Measurements from ENCODE around the gene STOX1.
"Not testable (repeated sequence)": the region's sequence is repeated elsewhere in the genome, so short reads cannot be mapped to it uniquely, and the experiment has no call there.

STOX1 gene

DNA sequence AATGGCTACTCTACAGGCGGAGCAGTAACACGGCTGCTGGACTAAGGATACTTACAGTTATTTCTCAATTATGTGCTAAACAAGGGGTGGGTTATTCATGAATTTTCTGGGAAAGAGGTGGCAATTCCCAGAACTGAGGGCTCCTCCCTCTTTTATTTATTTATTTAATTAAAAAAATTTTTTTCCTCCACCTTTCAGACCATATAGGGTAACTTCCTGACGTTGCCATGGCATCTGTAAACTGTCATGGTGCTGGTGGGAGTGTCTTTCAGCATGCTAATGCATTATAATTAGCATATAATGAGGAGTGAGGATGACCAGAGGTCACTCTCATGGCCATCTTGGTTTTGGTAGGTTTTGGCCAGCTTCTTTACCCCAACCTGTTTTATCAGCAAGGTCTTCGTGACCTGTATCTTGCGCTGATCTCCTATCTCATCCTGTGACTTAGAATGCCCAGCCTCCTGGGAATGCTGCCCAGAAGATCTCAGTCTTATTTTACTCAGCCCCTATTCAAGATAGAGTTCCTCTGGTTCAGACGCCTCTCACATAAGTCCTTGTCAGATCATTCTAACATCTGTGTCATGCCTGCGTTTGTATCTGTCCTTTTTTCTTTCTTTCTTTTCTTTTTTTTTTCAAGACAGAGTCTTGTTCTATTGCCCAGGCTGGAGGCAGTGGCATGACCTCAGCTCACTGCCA is 15.9 kb upstream of the STOX1 start:
- Histone ChIP-seq H3K27me3 (ENCODE audit: control insufficient read depth, insufficient read depth, low read length) (no peaks in the 10 kb centered on the region), H3K27ac (ENCODE audit: low read depth, low read length) (no peak overlapping the region), H3K4me3 (ENCODE audit: low read length) (no peak overlapping the region), H3K36me3 (ENCODE audit: control insufficient read depth, insufficient read depth, low read length) (no peaks in the 10 kb centered on the region), H3K4me1 (ENCODE audit: control insufficient read depth, insufficient read depth, low read length) (no peaks in the 10 kb centered on the region), H3K9ac (ENCODE audit: low read length) (no peak overlapping the region)

DNA sequence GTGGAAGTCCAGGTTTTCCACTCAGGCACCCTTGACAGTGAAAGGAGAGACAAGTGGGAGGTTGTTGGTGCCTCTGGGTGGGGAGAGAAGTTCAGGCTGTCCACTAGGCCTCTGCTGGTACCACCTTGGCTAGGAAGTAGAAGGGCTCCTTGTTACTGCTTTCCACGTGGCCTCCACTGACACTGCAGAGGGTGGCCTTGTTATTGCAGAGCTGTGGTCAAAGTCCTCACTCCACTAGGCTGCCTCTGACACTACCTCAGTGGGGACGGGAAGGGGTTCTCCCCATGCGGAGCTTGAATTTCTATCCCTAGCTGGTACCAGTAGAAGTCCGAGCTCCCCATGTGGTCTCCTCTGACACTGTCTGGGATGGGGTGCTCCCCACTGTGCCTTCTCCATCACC is 14.9 kb upstream of the STOX1 start:
- H3K4me3 ChIP-seq (ENCODE audit: low read length), result no peak overlapping the region
- H3K27ac ChIP-seq (ENCODE audit: low read depth, low read length), result no peak overlapping the region
- no peaks in the 10 kb centered on the region for H3K36me3 ChIP-seq (ENCODE audit: control insufficient read depth, insufficient read depth, low read length)
- H3K4me1 ChIP-seq (ENCODE audit: control insufficient read depth, insufficient read depth, low read length), result no peaks in the 10 kb centered on the region
- H3K27me3 ChIP-seq (ENCODE audit: control insufficient read depth, insufficient read depth, low read length), result no peaks in the 10 kb centered on the region
- H3K9ac ChIP-seq (ENCODE audit: low read length), result no peak overlapping the region

DNA sequence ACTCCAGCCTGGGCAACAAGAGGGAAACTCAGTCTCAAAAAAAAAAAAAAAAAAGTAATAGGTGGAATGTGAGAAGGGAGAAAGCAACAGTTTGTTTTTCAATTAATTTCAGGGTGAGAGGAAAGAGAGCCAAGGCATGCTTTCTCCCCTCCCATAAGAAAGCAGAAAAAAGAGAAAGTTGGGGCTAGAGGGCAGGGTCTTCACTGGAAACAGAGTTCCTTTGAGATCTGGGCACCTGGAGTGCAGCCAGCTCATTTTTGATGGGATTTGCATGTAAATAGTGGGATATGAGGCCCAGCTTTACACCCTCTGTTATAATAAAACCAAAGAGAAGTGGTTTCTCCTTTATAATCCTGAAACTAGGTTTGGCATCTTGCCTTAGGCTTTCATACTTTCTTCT is 13.8 kb upstream of the STOX1 start:
- Histone ChIP-seq H3K36me3 (ENCODE audit: control insufficient read depth, insufficient read depth, low read length) (no peaks in the 10 kb centered on the region), H3K4me1 (ENCODE audit: control insufficient read depth, insufficient read depth, low read length) (no peaks in the 10 kb centered on the region), H3K27me3 (ENCODE audit: control insufficient read depth, insufficient read depth, low read length) (no peaks in the 10 kb centered on the region), H3K27ac (ENCODE audit: low read depth, low read length) (no peak overlapping the region), H3K4me3 (ENCODE audit: low read length) (no peak overlapping the region), H3K9ac (ENCODE audit: low read length) (no peak overlapping the region)

DNA sequence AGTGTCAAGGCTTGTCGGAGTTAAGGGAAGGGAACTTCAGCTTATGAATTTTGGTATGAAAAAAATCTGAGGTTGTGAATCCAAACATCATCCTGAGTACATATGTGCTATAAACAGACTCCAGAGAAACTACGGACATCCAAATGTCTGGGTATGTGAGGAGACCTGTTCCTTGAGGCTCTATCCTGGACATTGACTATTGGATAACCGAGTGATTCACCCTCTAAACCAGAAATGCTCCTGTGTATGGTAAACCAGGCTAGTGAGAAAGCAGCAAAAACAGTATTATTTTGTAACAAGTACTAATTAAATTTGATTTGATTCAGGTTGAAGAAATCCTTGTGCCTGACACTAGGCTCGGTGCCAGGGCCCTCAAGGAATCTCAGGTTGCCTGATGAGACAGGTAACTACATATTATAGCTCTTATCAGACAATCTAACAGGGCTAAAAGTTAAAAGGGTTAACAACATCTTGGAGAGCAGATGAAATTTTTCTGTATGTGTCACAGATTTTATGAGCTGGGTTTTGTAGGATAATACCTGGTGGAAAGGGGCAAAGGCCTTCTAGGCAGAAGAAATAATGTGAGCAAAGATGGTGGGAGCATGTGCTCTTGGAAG is 10.4 kb upstream of the STOX1 start:
- no peak overlapping the region for H3K9ac ChIP-seq (ENCODE audit: low read length)
- no peaks in the 10 kb centered on the region for H3K4me1 ChIP-seq (ENCODE audit: control insufficient read depth, insufficient read depth, low read length)
- H3K4me3 ChIP-seq (ENCODE audit: low read length), result no peak overlapping the region
- no peaks in the 10 kb centered on the region for H3K36me3 ChIP-seq (ENCODE audit: control insufficient read depth, insufficient read depth, low read length)
- no peaks in the 10 kb centered on the region for H3K27me3 ChIP-seq (ENCODE audit: control insufficient read depth, insufficient read depth, low read length)
- H3K27ac ChIP-seq (ENCODE audit: low read depth, low read length), result no peak overlapping the region

DNA sequence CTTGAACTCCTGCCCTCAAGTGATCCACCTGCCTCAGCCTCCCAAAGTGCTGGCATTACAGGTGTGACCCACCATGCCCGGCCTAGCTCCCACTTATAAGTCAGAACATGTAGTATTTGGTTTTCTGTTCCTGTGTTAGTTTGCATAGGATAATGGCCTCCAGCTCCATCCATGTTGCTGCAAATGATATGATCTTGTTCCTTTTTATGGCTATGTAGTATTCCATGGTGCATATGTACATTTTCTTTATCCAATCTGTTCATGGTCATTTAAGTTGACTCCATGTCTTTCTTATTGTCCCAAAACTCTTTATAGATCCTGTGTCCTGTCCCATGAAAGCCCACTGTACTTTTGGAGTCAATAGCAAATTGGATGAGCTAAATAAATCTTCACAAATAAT is 7.0 kb upstream of the STOX1 start:
- H3K9ac ChIP-seq (ENCODE audit: low read length); H3K4me3 ChIP-seq (ENCODE audit: low read length); H3K27ac ChIP-seq (ENCODE audit: low read depth, low read length); H3K27me3 ChIP-seq (ENCODE audit: control insufficient read depth, insufficient read depth, low read length); H3K36me3 ChIP-seq (ENCODE audit: control insufficient read depth, insufficient read depth, low read length); H3K4me1 ChIP-seq (ENCODE audit: control insufficient read depth, insufficient read depth, low read length): not testable (repeated sequence)

DNA sequence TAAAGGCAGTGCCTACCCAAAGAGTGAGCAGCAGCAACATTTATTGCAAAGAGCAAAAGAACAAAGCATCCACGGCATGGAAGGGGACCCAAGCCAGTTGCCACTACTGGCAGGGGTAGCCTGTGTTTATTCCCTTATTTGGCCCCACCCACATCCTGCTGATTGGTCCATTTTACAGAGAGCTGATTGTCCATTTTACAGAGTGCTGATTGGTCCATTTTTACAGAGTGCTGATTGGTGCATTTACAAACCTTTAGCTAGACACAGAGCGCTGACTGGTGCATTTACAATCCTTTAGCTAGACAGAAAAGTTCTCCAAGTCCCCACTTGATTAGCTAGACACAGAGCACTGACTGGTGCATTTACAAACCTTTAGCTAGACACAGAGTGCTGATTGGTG is 4.7 kb upstream of the STOX1 start:
- not testable (repeated sequence) for H3K4me1 ChIP-seq (ENCODE audit: control insufficient read depth, insufficient read depth, low read length); H3K9ac ChIP-seq (ENCODE audit: low read length); H3K27me3 ChIP-seq (ENCODE audit: control insufficient read depth, insufficient read depth, low read length); H3K36me3 ChIP-seq (ENCODE audit: control insufficient read depth, insufficient read depth, low read length); H3K27ac ChIP-seq (ENCODE audit: low read depth, low read length); H3K4me3 ChIP-seq (ENCODE audit: low read length)

DNA sequence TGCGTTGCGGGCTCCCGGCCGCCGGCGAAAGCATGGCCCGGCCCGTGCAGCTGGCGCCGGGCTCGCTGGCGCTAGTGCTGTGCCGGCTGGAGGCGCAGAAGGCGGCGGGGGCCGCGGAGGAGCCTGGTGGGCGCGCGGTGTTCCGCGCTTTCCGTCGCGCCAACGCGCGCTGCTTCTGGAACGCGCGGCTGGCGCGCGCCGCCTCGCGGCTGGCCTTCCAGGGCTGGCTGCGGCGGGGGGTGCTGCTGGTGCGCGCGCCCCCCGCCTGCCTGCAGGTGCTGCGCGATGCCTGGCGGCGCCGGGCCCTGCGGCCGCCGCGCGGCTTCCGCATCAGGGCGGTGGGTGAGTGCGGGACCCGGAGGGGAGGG is 245 bp downstream of the STOX1 start:
- not testable (repeated sequence) for H3K4me3 ChIP-seq (ENCODE audit: low read length); H3K36me3 ChIP-seq (ENCODE audit: control insufficient read depth, insufficient read depth, low read length); H3K9ac ChIP-seq (ENCODE audit: low read length); H3K27ac ChIP-seq (ENCODE audit: low read depth, low read length); H3K27me3 ChIP-seq (ENCODE audit: control insufficient read depth, insufficient read depth, low read length); H3K4me1 ChIP-seq (ENCODE audit: control insufficient read depth, insufficient read depth, low read length)

DNA sequence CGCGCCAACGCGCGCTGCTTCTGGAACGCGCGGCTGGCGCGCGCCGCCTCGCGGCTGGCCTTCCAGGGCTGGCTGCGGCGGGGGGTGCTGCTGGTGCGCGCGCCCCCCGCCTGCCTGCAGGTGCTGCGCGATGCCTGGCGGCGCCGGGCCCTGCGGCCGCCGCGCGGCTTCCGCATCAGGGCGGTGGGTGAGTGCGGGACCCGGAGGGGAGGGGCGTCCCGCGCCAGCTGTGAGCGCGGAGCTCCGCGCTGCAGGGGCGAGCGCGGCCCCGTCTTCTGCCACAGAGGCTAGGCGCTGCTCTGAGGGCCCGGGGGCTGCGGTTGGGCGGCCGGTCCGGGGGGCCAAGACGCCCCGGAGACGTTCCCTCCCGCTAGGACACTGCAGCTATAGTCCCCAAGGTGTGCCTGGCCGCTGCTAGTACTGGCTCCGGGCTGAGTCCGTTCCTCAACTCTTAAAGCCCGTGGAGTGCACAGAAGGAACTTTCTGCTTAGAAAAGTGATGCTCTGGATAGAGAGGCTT is 811 bp downstream of the STOX1 start:
- H3K9ac ChIP-seq (ENCODE audit: low read length); H3K27me3 ChIP-seq (ENCODE audit: control insufficient read depth, insufficient read depth, low read length); H3K27ac ChIP-seq (ENCODE audit: low read depth, low read length); H3K4me1 ChIP-seq (ENCODE audit: control insufficient read depth, insufficient read depth, low read length); H3K36me3 ChIP-seq (ENCODE audit: control insufficient read depth, insufficient read depth, low read length): not testable (repeated sequence)
- peak overlapping the region; percentile 57 for H3K4me3 ChIP-seq (ENCODE audit: low read length)

DNA sequence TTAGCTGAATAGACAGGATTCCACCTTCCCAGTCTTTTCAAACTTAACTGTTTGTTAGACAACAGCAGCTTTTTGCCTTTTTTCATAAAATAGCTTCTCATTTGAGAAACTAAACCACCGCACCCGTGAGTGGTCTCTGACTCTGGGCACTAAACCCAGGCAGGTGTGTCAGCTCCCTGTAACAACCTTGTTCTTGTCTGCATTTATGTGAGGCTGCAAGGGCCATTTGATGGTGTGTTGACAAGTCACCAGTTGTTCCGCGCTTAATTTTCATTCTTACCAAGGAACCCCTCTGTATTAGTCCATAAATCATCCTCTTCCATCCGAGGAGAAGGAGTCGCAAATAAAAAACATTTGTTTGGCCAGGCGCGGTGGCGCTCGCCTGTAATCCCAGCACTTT is 1.5 kb downstream of the STOX1 start:
- Histone ChIP-seq H3K27ac (ENCODE audit: low read depth, low read length) (no peak overlapping the region), H3K27me3 (ENCODE audit: control insufficient read depth, insufficient read depth, low read length) (no peaks in the 10 kb centered on the region), H3K4me3 (ENCODE audit: low read length) (no peak overlapping the region), H3K4me1 (ENCODE audit: control insufficient read depth, insufficient read depth, low read length) (no peaks in the 10 kb centered on the region), H3K36me3 (ENCODE audit: control insufficient read depth, insufficient read depth, low read length) (no peaks in the 10 kb centered on the region), H3K9ac (ENCODE audit: low read length) (no peak overlapping the region)

DNA sequence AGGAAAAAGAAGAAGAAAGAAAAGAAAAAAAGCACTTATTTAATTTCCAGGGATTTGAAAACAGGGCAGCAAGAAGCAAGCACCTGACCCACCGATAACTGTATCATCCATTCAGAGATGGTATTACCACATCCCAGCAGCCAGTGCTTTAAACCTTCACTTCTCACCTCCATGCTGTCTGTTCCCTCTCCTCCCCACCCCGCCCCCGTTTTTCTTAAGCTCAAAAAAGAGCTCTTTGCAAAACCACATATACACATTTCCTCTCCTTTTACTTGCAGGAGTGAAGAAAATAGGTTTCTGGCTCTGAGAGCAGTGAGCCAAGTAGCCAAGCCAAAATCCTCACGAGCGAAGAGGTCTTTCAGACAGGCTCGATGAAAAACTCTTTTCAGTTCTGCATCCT is 2.2 kb downstream of the STOX1 start:
- Histone ChIP-seq H3K4me3 (ENCODE audit: low read length) (no peak overlapping the region), H3K36me3 (ENCODE audit: control insufficient read depth, insufficient read depth, low read length) (no peaks in the 10 kb centered on the region), H3K9ac (ENCODE audit: low read length) (no peak overlapping the region), H3K27ac (ENCODE audit: low read depth, low read length) (no peak overlapping the region), H3K27me3 (ENCODE audit: control insufficient read depth, insufficient read depth, low read length) (no peaks in the 10 kb centered on the region), H3K4me1 (ENCODE audit: control insufficient read depth, insufficient read depth, low read length) (no peaks in the 10 kb centered on the region)

DNA sequence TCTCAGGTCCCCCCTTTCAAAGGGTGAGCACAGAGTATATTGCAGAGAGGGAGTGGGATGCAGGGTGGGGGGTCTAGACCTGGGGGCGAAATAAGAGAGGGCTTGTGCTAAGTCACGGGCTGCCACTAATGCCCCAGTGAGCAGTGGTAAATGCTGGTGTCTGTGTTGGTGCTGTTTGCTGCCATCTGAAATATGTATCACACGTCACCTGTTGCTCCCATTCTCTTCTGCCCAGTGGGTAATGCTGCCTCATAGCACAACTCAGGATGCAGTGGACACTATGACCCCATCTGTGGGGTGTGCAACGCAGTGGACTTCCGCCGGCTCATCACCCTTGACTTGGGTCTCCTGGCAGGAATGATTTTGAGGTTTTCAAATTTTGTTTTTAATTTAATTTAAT is 2.6 kb downstream of the STOX1 start:
- H3K27ac ChIP-seq (ENCODE audit: low read depth, low read length), result no peak overlapping the region
- no peaks in the 10 kb centered on the region for H3K36me3 ChIP-seq (ENCODE audit: control insufficient read depth, insufficient read depth, low read length)
- H3K4me3 ChIP-seq (ENCODE audit: low read length), result no peak overlapping the region
- H3K27me3 ChIP-seq (ENCODE audit: control insufficient read depth, insufficient read depth, low read length), result no peaks in the 10 kb centered on the region
- H3K9ac ChIP-seq (ENCODE audit: low read length), result no peak overlapping the region
- H3K4me1 ChIP-seq (ENCODE audit: control insufficient read depth, insufficient read depth, low read length), result no peaks in the 10 kb centered on the region

DNA sequence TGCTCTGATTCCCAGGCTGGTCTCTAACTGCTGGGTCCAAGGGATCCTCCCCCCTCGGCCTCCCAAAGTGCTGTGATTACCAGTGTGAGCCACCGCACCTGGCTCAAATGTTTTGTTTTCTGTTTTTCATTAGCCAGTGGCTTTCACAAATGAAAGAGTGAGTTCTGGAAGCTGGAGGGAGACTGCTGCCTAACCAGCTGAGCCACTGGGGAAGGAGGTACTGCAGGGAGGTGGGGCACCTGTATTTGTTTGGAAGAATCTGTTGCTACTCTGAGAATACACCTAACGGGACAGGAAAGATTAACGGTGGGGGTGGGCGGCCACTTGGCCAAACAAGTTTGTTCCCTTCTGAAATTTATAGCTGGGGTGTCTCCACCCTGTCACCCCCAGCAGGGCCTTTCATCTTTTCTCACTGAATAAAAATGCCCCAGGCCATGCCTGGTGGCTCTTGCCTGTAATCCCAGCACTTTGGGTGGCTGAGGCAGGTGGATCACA is 4.7 kb downstream of the STOX1 start:
- Histone ChIP-seq H3K27ac (ENCODE audit: low read depth, low read length) (no peak overlapping the region), H3K4me3 (ENCODE audit: low read length) (no peak overlapping the region), H3K36me3 (ENCODE audit: control insufficient read depth, insufficient read depth, low read length) (no peaks in the 10 kb centered on the region), H3K9ac (ENCODE audit: low read length) (no peak overlapping the region), H3K27me3 (ENCODE audit: control insufficient read depth, insufficient read depth, low read length) (no peaks in the 10 kb centered on the region), H3K4me1 (ENCODE audit: control insufficient read depth, insufficient read depth, low read length) (no peaks in the 10 kb centered on the region)

DNA sequence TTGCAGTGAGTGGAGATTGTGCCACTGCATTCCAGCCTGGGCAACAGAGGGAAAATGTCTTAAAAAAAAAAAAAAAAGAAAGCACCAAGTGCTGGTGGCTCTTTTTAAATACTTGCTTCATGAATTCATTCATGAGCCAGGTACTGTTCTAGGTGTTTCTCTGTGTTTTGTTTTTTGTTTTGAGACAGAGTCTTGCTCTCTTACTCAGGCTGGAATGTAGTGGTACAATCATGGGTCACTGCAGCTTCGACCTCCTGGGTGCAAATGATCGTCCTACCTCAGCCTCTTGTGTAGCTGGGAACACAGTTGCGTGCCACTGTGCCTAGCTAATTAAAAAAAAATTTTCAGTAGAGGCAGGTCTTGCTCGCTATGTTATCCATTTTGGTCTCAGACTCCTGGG is 5.3 kb downstream of the STOX1 start:
- Histone ChIP-seq H3K27me3 (ENCODE audit: control insufficient read depth, insufficient read depth, low read length) (no peaks in the 10 kb centered on the region), H3K4me1 (ENCODE audit: control insufficient read depth, insufficient read depth, low read length) (no peaks in the 10 kb centered on the region), H3K27ac (ENCODE audit: low read depth, low read length) (no peak overlapping the region), H3K9ac (ENCODE audit: low read length) (no peak overlapping the region), H3K4me3 (ENCODE audit: low read length) (no peak overlapping the region), H3K36me3 (ENCODE audit: control insufficient read depth, insufficient read depth, low read length) (no peaks in the 10 kb centered on the region)
